ENCODE data around the gene GPI. TPM values are rescaled to one million over a fixed set of nuclear protein-coding genes. Genes with fewer than 3 reads are reported as not detected.
A peak's percentile ranks its signal among the peaks of the same experiment; 100 is the strongest.

The GPI gene
- total RNA-seq = 100 to 1,000 TPM; 181 to 183 TPM
- polyA plus RNA-seq (2013, experiment 1 of 2) = 139 TPM
- polyA plus RNA-seq (2013, experiment 2 of 2) = 133 TPM
- long read RNA-seq, experiment 1, full-length matches to known transcripts = 38 of 81 reads
- long read RNA-seq, experiment 1, partial matches to known transcripts = 22 of 81 reads
- long read RNA-seq, experiment 1, other reads (novel, unspliced or antisense) = 21 of 81 reads
- long read RNA-seq, experiment 2, full-length matches to known transcripts = 208 of 250 reads
- long read RNA-seq, experiment 2, partial matches to known transcripts = 19 of 250 reads
- long read RNA-seq, experiment 2, other reads (novel, unspliced or antisense) = 23 of 250 reads
- long read RNA-seq, experiment 3, full-length matches to known transcripts = 1,038 of 1,104 reads
- long read RNA-seq, experiment 3, partial matches to known transcripts = 21 of 1,104 reads
- long read RNA-seq, experiment 3, other reads (novel, unspliced or antisense) = 45 of 1,104 reads
- long read RNA-seq, experiment 4, full-length matches to known transcripts = 105 of 182 reads
- long read RNA-seq, experiment 4, partial matches to known transcripts = 69 of 182 reads
- long read RNA-seq, experiment 4, other reads (novel, unspliced or antisense) = 8 of 182 reads

DNA sequence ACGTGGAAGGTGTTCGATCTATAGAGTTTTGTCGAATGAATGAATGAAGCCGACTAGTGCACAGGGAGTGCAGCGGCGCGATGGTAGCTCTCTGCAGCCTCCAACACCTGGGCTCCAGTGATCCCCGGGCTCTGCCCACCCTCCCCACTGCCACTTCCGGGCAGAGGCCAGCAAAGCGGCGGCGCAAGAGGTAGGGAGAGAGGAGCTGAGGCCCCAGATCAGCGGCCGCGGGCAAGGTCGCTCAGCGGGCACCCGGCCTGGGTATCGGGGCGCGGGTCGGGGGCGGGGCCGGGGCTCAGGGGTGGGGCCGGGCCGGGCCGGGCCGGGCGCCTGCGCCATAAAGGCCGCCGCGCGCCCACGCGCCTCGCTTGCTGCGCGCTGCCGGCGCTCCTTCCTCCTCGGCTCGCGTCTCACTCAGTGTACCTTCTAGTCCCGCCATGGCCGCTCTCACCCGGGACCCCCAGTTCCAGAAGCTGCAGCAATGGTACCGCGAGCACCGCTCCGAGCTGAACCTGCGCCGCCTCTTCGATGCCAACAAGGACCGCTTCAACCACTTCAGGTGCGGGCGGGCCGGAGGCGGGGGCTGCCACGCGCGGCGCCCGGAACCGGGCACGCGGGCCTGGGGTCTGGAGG lies at the start of gene GPI:
Gene GPI, plus strand, starts transcription at position 367 of the 633 bp plus-strand sequence. Its CDS starts 71 bp downstream, at position 438.
- Mint-ChIP-seq H3K4me3 (peak within 1 kb of the TSS; percentile 85), H3K27me3 (ENCODE audit: insufficient read depth) (peaks cover 3% of the 10 kb centered on the region), H3K36me3 (ENCODE audit: low read depth) (peaks cover 19% of the 10 kb centered on the region), H3K27ac (peak within 1 kb of the TSS; percentile 66), H3K4me1 (peaks cover 18% of the 10 kb centered on the region), H3K9me3 (no peaks in the 10 kb centered on the region)
- no peaks in the 10 kb centered on the region for H3K4me1 ChIP-seq (ENCODE audit: control insufficient read depth, insufficient read depth, low read length)
- no peaks in the 10 kb centered on the region for H3K27me3 ChIP-seq (ENCODE audit: control insufficient read depth, insufficient read depth, low read length, poor library complexity, severe bottlenecking)
- H3K36me3 ChIP-seq (ENCODE audit: control insufficient read depth, insufficient read depth, low read length) = peaks cover 25% of the 10 kb centered on the region
- 2 to 12% methylated on average over 14 to 65 of the region's 67 CpGs for WGBS, 2 experiments (ENCODE audit: insufficient coverage in 1 of 2, insufficient read length in 1 of 2)
- H3K27ac ChIP-seq (ENCODE audit: low read depth, low read length) = no peak within 1 kb of the TSS
- H3K4me3 ChIP-seq (ENCODE audit: low read length) = peak within 1 kb of the TSS; percentile 91
- no peaks in the 10 kb centered on the region for H3K9me3 ChIP-seq (ENCODE audit: control insufficient read depth, low read length)
- peak within 1 kb of the TSS; percentile 47 for H3K9ac ChIP-seq (ENCODE audit: extremely low read depth, low read length, poor library complexity, severe bottlenecking)
- peak; percentile 85 for DNase-seq
- TF ChIP-seq, protein P1, sequence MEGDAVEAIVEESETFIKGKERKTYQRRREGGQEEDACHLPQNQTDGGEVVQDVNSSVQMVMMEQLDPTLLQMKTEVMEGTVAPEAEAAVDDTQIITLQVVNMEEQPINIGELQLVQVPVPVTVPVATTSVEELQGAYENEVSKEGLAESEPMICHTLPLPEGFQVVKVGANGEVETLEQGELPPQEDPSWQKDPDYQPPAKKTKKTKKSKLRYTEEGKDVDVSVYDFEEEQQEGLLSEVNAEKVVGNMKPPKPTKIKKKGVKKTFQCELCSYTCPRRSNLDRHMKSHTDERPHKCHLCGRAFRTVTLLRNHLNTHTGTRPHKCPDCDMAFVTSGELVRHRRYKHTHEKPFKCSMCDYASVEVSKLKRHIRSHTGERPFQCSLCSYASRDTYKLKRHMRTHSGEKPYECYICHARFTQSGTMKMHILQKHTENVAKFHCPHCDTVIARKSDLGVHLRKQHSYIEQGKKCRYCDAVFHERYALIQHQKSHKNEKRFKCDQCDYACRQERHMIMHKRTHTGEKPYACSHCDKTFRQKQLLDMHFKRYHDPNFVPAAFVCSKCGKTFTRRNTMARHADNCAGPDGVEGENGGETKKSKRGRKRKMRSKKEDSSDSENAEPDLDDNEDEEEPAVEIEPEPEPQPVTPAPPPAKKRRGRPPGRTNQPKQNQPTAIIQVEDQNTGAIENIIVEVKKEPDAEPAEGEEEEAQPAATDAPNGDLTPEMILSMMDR (conservative IDR thresholded peaks at IDR 0.05) = no peak

DNA sequence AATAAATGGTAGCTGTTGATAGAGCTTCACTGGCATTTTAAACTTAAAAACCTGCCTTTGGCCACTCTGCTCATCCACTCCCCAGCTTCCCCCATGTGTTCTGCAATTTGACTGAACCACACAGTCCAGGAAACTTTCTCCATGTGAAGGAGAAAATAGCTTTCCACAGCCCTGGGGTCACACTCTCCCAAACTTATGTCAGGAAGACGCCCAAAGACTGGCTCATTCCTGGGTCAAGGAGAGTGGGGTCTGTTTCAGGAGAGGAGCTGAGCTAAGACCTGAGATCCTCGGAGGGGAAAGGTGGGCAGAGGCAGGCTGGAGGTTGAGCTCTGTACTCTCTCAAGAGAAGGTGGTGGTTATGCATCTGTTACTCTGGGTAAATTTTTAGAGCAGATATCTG lies 48.7 kb upstream of the GPI start:
- Histone ChIP-seq H3K27ac (ENCODE audit: low read depth, low read length) (no peak overlapping the region), H3K9ac (ENCODE audit: extremely low read depth, low read length, poor library complexity, severe bottlenecking) (no peak overlapping the region), H3K36me3 (ENCODE audit: control insufficient read depth, insufficient read depth, low read length) (peaks cover 6% of the 10 kb centered on the region), H3K4me3 (ENCODE audit: low read length) (no peak overlapping the region), H3K9me3 (ENCODE audit: control insufficient read depth, low read length) (no peaks in the 10 kb centered on the region), H3K27me3 (ENCODE audit: control insufficient read depth, insufficient read depth, low read length, poor library complexity, severe bottlenecking) (no peaks in the 10 kb centered on the region), H3K4me1 (ENCODE audit: control insufficient read depth, insufficient read depth, low read length) (peaks cover 6% of the 10 kb centered on the region)
- Mint-ChIP-seq H3K4me3 (no peak overlapping the region), H3K27ac (no peak overlapping the region), H3K9me3 (no peaks in the 10 kb centered on the region), H3K27me3 (ENCODE audit: insufficient read depth) (no peaks in the 10 kb centered on the region), H3K36me3 (ENCODE audit: low read depth) (peaks cover 9% of the 10 kb centered on the region), H3K4me1 (peaks cover 13% of the 10 kb centered on the region)
- TF ChIP-seq, protein P1 (conservative IDR thresholded peaks at IDR 0.05) = no peak
- WGBS, 2 experiments (ENCODE audit: insufficient coverage in 1 of 2, insufficient read length in 1 of 2) = 75 to 89% methylated on average over 1 to 2 of the region's 2 CpGs
- no peak for DNase-seq

DNA sequence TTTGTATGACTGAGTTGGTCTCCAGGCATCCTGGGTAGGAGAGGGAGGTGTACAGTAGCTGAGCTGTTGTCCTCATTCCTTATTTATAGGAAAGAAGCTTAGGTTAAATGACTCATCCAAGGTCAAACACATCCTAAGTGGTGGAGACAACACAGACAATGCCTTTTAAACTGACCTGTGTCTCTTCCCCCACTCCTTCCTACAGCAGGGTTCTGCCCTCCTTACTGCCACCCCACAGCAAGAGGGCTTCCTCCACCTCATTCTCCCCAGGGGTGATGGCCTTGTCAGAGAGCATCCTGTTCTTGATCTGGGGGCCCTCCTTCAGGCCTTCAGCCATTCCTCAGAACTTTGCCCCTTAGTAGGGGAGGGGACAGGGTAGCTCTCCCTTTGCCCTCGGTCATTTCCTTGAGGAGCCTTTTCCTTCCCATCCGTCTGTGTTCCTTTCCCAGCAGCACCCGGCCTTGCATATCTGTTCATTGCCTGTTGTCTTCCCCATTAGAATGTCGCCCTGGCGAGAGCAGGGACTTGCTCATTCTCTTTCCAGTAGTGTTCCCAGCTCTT lies 48.2 kb upstream of the GPI start:
- H3K9me3 Mint-ChIP-seq = no peaks in the 10 kb centered on the region
- H3K4me3 Mint-ChIP-seq = no peak overlapping the region
- TF ChIP-seq, protein P1 (conservative IDR thresholded peaks at IDR 0.05) = no peak
- DNase-seq = no peak
- no peak overlapping the region for H3K9ac ChIP-seq (ENCODE audit: extremely low read depth, low read length, poor library complexity, severe bottlenecking)
- H3K4me3 ChIP-seq (ENCODE audit: low read length) = no peak overlapping the region
- no peak overlapping the region for H3K27ac Mint-ChIP-seq
- H3K4me1 ChIP-seq (ENCODE audit: control insufficient read depth, insufficient read depth, low read length) = peaks cover 6% of the 10 kb centered on the region
- H3K27me3 ChIP-seq (ENCODE audit: control insufficient read depth, insufficient read depth, low read length, poor library complexity, severe bottlenecking) = no peaks in the 10 kb centered on the region
- H3K27ac ChIP-seq (ENCODE audit: low read depth, low read length) = no peak overlapping the region
- no peaks in the 10 kb centered on the region for H3K27me3 Mint-ChIP-seq (ENCODE audit: insufficient read depth)
- WGBS, 2 experiments (ENCODE audit: insufficient coverage in 1 of 2, insufficient read length in 1 of 2) = 93% methylated on average over 3 to 5 of the region's 5 CpGs
- peaks cover 12% of the 10 kb centered on the region for H3K36me3 Mint-ChIP-seq (ENCODE audit: low read depth)
- peaks cover 13% of the 10 kb centered on the region for H3K4me1 Mint-ChIP-seq
- H3K9me3 ChIP-seq (ENCODE audit: control insufficient read depth, low read length) = no peaks in the 10 kb centered on the region
- H3K36me3 ChIP-seq (ENCODE audit: control insufficient read depth, insufficient read depth, low read length) = peaks cover 10% of the 10 kb centered on the region

Data from endodermal cell (in vitro differentiated cells).